HG02763 (cell line): ENCODE measurements around the gene IBA57.
"Not testable (repeated sequence)": the region's sequence is repeated elsewhere in the genome, so short reads cannot be mapped to it uniquely, and the experiment has no call there.

Experiments used
- ATAC-seq: cut with Tn5 transposase; IDR thresholded peaks from one replicate; pipeline ENCODE4 v1.9.1; 2021; ENCODE audit warnings: mild to moderate bottlenecking, moderate library complexity; ENCODE audit not compliant: unreplicated experiment

Gene IBA57

GRCh38 chr1:228224198-228225164 is 58.9 kb downstream of the IBA57 start:
- no peak for ATAC-seq

GRCh38 chr1:228225165-228225710 is 59.6 kb downstream of the IBA57 start:
- no peak for ATAC-seq

- ATAC-seq = no peak
Measured at GRCh38 chr1:228225740-228226139, 60.1 kb downstream of the IBA57 start.

GRCh38 chr1:228226141-228226874 is 60.7 kb downstream of the IBA57 start:
- no peak for ATAC-seq

- no peak for ATAC-seq
Measured at GRCh38 chr1:228226956-228227791, 61.6 kb downstream of the IBA57 start.

- not testable (repeated sequence) for ATAC-seq
Measured at GRCh38 chr1:228228147-228228546, 62.5 kb downstream of the IBA57 start.

- no peak for ATAC-seq
Measured at GRCh38 chr1:228228601-228229074, 63.0 kb downstream of the IBA57 start.

- ATAC-seq = no peak
Measured at GRCh38 chr1:228231189-228231588, 65.6 kb downstream of the IBA57 start.
